ENCODE data around the gene BANF2.

- TF ChIP-seq, protein P1, sequence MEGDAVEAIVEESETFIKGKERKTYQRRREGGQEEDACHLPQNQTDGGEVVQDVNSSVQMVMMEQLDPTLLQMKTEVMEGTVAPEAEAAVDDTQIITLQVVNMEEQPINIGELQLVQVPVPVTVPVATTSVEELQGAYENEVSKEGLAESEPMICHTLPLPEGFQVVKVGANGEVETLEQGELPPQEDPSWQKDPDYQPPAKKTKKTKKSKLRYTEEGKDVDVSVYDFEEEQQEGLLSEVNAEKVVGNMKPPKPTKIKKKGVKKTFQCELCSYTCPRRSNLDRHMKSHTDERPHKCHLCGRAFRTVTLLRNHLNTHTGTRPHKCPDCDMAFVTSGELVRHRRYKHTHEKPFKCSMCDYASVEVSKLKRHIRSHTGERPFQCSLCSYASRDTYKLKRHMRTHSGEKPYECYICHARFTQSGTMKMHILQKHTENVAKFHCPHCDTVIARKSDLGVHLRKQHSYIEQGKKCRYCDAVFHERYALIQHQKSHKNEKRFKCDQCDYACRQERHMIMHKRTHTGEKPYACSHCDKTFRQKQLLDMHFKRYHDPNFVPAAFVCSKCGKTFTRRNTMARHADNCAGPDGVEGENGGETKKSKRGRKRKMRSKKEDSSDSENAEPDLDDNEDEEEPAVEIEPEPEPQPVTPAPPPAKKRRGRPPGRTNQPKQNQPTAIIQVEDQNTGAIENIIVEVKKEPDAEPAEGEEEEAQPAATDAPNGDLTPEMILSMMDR (IDR thresholded peaks at IDR 0.05): no peak
- TF ChIP-seq ZFX (IDR thresholded peaks at IDR 0.05; ENCODE audit: borderline replicate concordance): no peak
Measured at GRCh38 chr20:17679941-17680835, 19.6 kb upstream of the BANF2 start.

Measured in 22Rv1 (cell line).